ENCODE results near the gene ASAP3.
"Not testable (repeated sequence)": the region's sequence is repeated elsewhere in the genome, so short reads cannot be mapped to it uniquely, and the experiment has no call there.

The ASAP3 gene

DNA sequence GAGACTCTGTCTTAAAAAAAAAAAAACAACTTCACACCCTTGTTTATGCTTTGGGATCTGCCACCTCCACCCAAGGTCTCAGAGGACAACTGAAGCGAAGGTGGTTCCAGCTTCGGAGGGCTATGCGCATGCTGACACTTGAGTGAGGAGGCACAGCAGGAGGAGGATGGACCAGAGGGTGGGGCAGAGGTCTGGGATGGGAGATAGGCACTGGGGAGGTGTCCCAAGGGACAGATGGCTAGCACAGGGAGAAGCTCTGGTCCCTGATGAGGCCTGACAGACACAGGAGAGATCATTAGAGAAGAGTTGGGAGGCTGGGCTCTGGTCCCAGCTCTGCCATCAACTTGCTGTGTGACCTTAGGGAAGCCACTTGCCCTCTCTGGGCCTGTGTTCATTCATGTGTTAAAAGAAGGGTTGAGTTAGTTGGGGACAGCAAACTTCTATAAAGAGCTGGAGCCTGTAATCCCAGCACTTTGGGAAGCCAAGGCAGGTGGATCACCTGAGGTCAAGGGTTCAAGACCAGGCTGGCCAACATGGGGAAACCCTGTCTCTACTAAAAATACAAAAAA lies 30.2 kb upstream of the ASAP3 start:
- in situ Hi-C loops (cut with HindIII; ENCODE audit: low sequenced_read_pairs) = no loop called here
- no peak overlapping the region for H3K4me3 ChIP-seq (ENCODE audit: low read depth, low read length)
- TF ChIP-seq CTCF (IDR thresholded peaks at IDR 0.05; ENCODE audit: low read depth, low read length, missing control alignments) = no peak
- DNase-seq (ENCODE audit: low read depth) = no peak

- no peak for TF ChIP-seq CTCF (IDR thresholded peaks at IDR 0.05; ENCODE audit: low read depth, low read length, missing control alignments)
- no peak overlapping the region for H3K4me3 ChIP-seq (ENCODE audit: low read depth, low read length)
- in situ Hi-C loops (cut with HindIII; ENCODE audit: low sequenced_read_pairs) = no loop called here
- no peak for DNase-seq (ENCODE audit: low read depth)
These were observed 25.9 kb upstream of the ASAP3 start for GRCh38 chr1:23509896-23510295.

- no peak for TF ChIP-seq CTCF (IDR thresholded peaks at IDR 0.05; ENCODE audit: low read depth, low read length, missing control alignments)
- in situ Hi-C loops (cut with HindIII; ENCODE audit: low sequenced_read_pairs) = no loop called here
These were observed 22.6 kb upstream of the ASAP3 start for GRCh38 chr1:23506376-23507107.

DNA sequence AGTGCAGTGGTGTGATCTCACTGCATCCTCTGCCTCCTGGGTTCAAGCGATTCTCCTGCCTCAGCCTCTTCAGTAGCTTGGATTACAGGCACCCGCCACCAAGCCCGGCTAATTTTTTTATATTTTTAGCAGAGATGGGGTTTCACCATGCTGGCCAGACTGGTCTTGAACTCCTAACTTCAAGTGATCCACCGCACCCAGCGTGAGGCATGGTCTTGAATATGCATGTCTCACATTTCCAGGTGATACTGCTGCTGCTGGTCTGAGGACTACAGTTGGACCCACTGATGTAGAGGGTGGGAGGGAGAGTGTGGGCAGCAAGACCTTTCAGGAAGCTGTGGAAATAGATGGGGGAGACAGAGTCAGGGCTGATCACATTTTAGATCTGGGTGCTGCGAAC lies 21.9 kb upstream of the ASAP3 start:
- H3K4me3 ChIP-seq (ENCODE audit: low read depth, low read length) = no peak overlapping the region
- in situ Hi-C loops (cut with HindIII; ENCODE audit: low sequenced_read_pairs) = no loop called here
- no peak for TF ChIP-seq CTCF (IDR thresholded peaks at IDR 0.05; ENCODE audit: low read depth, low read length, missing control alignments)
- no peak for DNase-seq (ENCODE audit: low read depth)

More at GRCh38 chr1:23506376-23507107, 22.6 kb upstream of the ASAP3 start:
- no peak for DNase-seq (ENCODE audit: low read depth)
- H3K4me3 ChIP-seq (ENCODE audit: low read depth, low read length) = no peak overlapping the region

DNA sequence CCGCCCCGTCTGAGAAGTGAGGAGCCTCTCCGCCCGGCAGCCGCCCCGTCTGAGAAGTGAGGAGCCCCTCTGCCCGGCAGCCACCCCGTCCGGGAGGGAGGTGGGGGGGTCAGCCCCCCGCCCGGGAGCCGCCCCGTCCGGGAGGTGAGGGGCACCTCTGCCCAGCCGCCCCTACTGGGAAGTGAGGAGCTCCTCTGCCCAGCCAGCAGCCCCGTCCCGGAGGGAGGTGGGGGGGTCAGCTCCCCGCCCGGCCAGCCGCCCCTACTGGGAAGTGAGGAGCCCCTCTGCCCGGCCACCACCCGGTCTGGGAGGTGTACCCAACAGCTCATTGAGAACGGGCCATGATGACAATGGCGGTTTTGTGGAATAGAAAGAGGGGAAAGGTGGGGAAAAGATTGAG lies 20.2 kb upstream of the ASAP3 start:
- in situ Hi-C loops (cut with HindIII; ENCODE audit: low sequenced_read_pairs); DNase-seq (ENCODE audit: low read depth); H3K4me3 ChIP-seq (ENCODE audit: low read depth, low read length): not testable (repeated sequence)

GRCh38 chr1:23502951-23503350 lies 19.0 kb upstream of the ASAP3 start:
- no peak overlapping the region for H3K4me3 ChIP-seq (ENCODE audit: low read depth, low read length)
- DNase-seq (ENCODE audit: low read depth) = no peak
- in situ Hi-C loops (cut with HindIII; ENCODE audit: low sequenced_read_pairs) = no loop called here
- no peak for TF ChIP-seq CTCF (IDR thresholded peaks at IDR 0.05; ENCODE audit: low read depth, low read length, missing control alignments)

GRCh38 chr1:23500466-23500865 lies 16.5 kb upstream of the ASAP3 start:
- in situ Hi-C loops (cut with HindIII; ENCODE audit: low sequenced_read_pairs) = no loop called here
- H3K4me3 ChIP-seq (ENCODE audit: low read depth, low read length) = no peak overlapping the region
- TF ChIP-seq CTCF (IDR thresholded peaks at IDR 0.05; ENCODE audit: low read depth, low read length, missing control alignments) = no peak
- DNase-seq (ENCODE audit: low read depth) = no peak
